Cerebellar cortex (tissue), 1 donor: Measurements from ENCODE around the gene IGFN1.
A peak's percentile ranks its signal among the peaks of the same experiment; 100 is the strongest.

Experiments
- DNase-seq: peaks from one replicate; pipeline ENCODE4 v3.0.0-alpha.2; 2015; ENCODE audit warnings: low spot score

IGFN1 gene

GRCh38 chr1:201185527-201186128 is 5.0 kb upstream of the IGFN1 start:
- DNase-seq: no peak

- no peak for DNase-seq
Measured at GRCh38 chr1:201186192-201186591, 4.4 kb upstream of the IGFN1 start.

GRCh38 chr1:201189085-201189484 is 1.5 kb upstream of the IGFN1 start:
- no peak for DNase-seq

- DNase-seq: no peak
Measured at GRCh38 chr1:201190005-201190404, 619 bp upstream of the IGFN1 start.

- no peak for DNase-seq
Measured at GRCh38 chr1:201191653-201192260, 1.1 kb downstream of the IGFN1 start.

GRCh38 chr1:201192261-201192788 is 1.7 kb downstream of the IGFN1 start:
- DNase-seq: peak; percentile 61

GRCh38 chr1:201194046-201194445 is 3.4 kb downstream of the IGFN1 start:
- DNase-seq: no peak

- DNase-seq: no peak
Measured at GRCh38 chr1:201198598-201198997, 8.0 kb downstream of the IGFN1 start.

GRCh38 chr1:201205036-201205435 is 14.4 kb downstream of the IGFN1 start:
- no peak for DNase-seq

GRCh38 chr1:201206176-201206575 is 15.6 kb downstream of the IGFN1 start:
- no peak for DNase-seq

- DNase-seq: no peak
Measured at GRCh38 chr1:201207046-201207445, 16.4 kb downstream of the IGFN1 start.

- no peak for DNase-seq
Measured at GRCh38 chr1:201208236-201208635, 17.6 kb downstream of the IGFN1 start.

- no peak for DNase-seq
Measured at GRCh38 chr1:201212056-201212455, 21.4 kb downstream of the IGFN1 start.

GRCh38 chr1:201212461-201213055 is 21.9 kb downstream of the IGFN1 start:
- no peak for DNase-seq

- DNase-seq: no peak
Measured at GRCh38 chr1:201213106-201213770, 22.6 kb downstream of the IGFN1 start.

GRCh38 chr1:201213926-201214325 is 23.3 kb downstream of the IGFN1 start:
- no peak for DNase-seq

- no peak for DNase-seq
Measured at GRCh38 chr1:201214461-201214860, 23.8 kb downstream of the IGFN1 start.

GRCh38 chr1:201214886-201215285 is 24.3 kb downstream of the IGFN1 start:
- DNase-seq: no peak

GRCh38 chr1:201215531-201216357 is 25.1 kb downstream of the IGFN1 start:
- no peak for DNase-seq

GRCh38 chr1:201216395-201217085 is 25.9 kb downstream of the IGFN1 start:
- DNase-seq: no peak

- DNase-seq: no peak
Measured at GRCh38 chr1:201217146-201217545, 26.5 kb downstream of the IGFN1 start.
